Activated T-cell treated with anti-CD3 and anti-CD28 coated beads, Interleukin-2, amount 50 U/mL, for 4 hours (primary cell): ENCODE results near the gene GRIK2. TPM values are rescaled to one million over a fixed set of nuclear protein-coding genes. Genes with fewer than 3 reads are reported as not detected.

Experiments
- ATAC-seq, 2 donors: fragments of 200-7000 bp; cut with Tn5 transposase; one replicate each; pipeline ENCODE4 v1.10.0; 2021
- DNase-seq: peaks from one replicate; pipeline ENCODE4 v3.0.0-alpha.2; 2020
- H3K27me3 Mint-ChIP-seq: one replicate; pipeline ENCODE4 v1.8.0; 2021; ENCODE audit warnings: low read depth, mixed read lengths
- H3K36me3 Mint-ChIP-seq: one replicate; pipeline ENCODE4 v1.8.0; 2022; ENCODE audit warnings: mixed read lengths; ENCODE audit not compliant: insufficient read depth
- H3K4me1 Mint-ChIP-seq: one replicate; pipeline ENCODE4 v1.8.0; 2021; ENCODE audit warnings: low read depth, mixed read lengths
- H3K4me3 Mint-ChIP-seq: one replicate; pipeline ENCODE4 v1.8.0; 2021; ENCODE audit warnings: mild to moderate bottlenecking, moderate library complexity, mixed read lengths
- H3K9me3 Mint-ChIP-seq: one replicate; pipeline ENCODE4 v1.8.0; 2021; ENCODE audit warnings: mixed read lengths
- total RNA-seq, 3 donors: library from RNA; stranded (reverse); gene quantifications; one replicate each; pipeline ENCODE4 v1.2.1, GENCODE V29; 2021

The GRIK2 gene
- total RNA-seq, 3 donors from 2014 or later, result not detected

DNA sequence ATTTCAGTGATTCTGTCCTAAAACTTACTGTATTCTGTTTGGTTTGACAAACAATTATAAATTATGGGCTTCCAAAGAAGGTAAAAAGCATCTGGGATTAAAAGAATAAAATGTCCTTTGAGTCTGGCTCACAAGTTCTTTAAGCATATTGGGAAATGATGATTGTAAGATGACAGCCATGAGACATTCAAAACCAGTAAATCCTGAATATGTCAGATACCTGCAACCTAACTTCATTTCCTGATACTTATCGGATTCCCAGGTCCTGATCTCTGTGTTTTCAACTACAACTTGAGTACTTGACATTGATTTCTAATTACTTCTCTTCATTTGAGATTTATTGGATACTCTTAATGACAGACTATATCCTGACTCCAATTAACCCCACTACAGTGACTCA, 446.6 kb downstream of the GRIK2 start:
- no peak for ATAC-seq
- no peaks in the 10 kb centered on the region for H3K4me1 Mint-ChIP-seq
- DNase-seq, result no peak
- peaks cover 7% of the 10 kb centered on the region for H3K9me3 Mint-ChIP-seq
- H3K4me3 Mint-ChIP-seq, result no peak overlapping the region
- H3K27me3 Mint-ChIP-seq, result no peaks in the 10 kb centered on the region
- no peaks in the 10 kb centered on the region for H3K36me3 Mint-ChIP-seq

GRCh38 chr6:101845172-101845571, 451.7 kb downstream of the GRIK2 start:
- ATAC-seq, result no peak
- no peak for DNase-seq
- Mint-ChIP-seq H3K27me3 (no peaks in the 10 kb centered on the region), H3K36me3 (no peaks in the 10 kb centered on the region), H3K4me1 (no peaks in the 10 kb centered on the region), H3K4me3 (no peak overlapping the region), H3K9me3 (no peaks in the 10 kb centered on the region)

- no peak for ATAC-seq
- no peaks in the 10 kb centered on the region for H3K4me1 Mint-ChIP-seq
- H3K27me3 Mint-ChIP-seq, result no peaks in the 10 kb centered on the region
- H3K4me3 Mint-ChIP-seq, result no peak overlapping the region
- H3K36me3 Mint-ChIP-seq, result no peaks in the 10 kb centered on the region
- H3K9me3 Mint-ChIP-seq, result no peaks in the 10 kb centered on the region
- DNase-seq, result no peak
Observed at GRCh38 chr6:101845621-101846020, 452.1 kb downstream of the GRIK2 start.

GRCh38 chr6:101847690-101848089, 454.2 kb downstream of the GRIK2 start:
- Mint-ChIP-seq H3K27me3 (no peaks in the 10 kb centered on the region), H3K4me1 (no peaks in the 10 kb centered on the region), H3K36me3 (no peaks in the 10 kb centered on the region), H3K4me3 (no peak overlapping the region), H3K9me3 (no peaks in the 10 kb centered on the region)
- ATAC-seq (no peak), DNase-seq (no peak)

- H3K27me3 Mint-ChIP-seq, result no peaks in the 10 kb centered on the region
- H3K36me3 Mint-ChIP-seq, result no peaks in the 10 kb centered on the region
- DNase-seq (no peak), ATAC-seq (no peak)
- no peaks in the 10 kb centered on the region for H3K4me1 Mint-ChIP-seq
- no peak overlapping the region for H3K4me3 Mint-ChIP-seq
- H3K9me3 Mint-ChIP-seq, result no peaks in the 10 kb centered on the region
Observed at GRCh38 chr6:101851911-101852310, 458.4 kb downstream of the GRIK2 start.

DNA sequence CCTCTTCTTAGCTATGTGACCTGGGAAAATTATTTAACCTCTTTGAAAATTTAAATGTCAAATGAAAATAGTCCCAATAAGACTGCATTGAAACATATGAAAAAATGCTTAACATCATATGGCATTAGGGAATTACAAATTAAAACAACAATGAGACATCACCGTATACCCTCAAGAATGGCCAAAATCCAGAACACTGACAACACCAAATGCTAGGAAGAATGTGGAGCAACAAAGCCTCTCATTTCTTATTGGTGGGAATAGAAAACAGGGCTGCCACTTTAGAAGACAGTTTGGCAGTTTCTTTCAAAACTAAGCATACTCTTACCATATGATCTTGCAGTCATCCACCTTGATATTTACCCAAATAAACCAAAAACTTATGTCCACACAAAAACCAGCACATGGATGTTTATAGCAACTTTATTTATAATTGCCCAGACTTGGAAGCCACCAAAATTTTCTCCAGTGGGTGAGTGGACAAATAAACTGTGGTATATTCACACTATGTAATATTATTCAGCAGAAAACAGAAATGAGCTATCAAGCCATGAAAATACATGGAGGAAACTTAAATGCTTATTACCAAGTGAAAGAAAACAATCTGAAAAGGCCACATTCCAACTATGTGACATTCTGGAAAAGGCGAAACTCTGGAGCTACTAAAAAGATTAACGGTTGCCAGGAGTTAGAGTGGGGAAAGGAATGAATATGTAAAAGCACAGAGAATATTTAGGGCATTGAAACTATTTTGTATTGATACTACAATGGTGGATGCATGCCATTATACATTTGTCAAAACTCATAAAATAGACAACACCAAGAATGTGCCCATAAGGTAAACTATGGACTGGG, 459.9 kb downstream of the GRIK2 start:
- Mint-ChIP-seq H3K36me3 (no peaks in the 10 kb centered on the region), H3K4me1 (no peaks in the 10 kb centered on the region), H3K27me3 (no peaks in the 10 kb centered on the region), H3K9me3 (no peaks in the 10 kb centered on the region), H3K4me3 (no peak overlapping the region)
- DNase-seq (no peak), ATAC-seq (no peak)

- ATAC-seq, result no peak
- Mint-ChIP-seq H3K9me3 (peaks cover 4% of the 10 kb centered on the region), H3K27me3 (no peaks in the 10 kb centered on the region), H3K4me3 (no peak overlapping the region), H3K4me1 (no peaks in the 10 kb centered on the region), H3K36me3 (no peaks in the 10 kb centered on the region)
- DNase-seq, result no peak
Observed at GRCh38 chr6:101876431-101876830, 482.9 kb downstream of the GRIK2 start.

DNA sequence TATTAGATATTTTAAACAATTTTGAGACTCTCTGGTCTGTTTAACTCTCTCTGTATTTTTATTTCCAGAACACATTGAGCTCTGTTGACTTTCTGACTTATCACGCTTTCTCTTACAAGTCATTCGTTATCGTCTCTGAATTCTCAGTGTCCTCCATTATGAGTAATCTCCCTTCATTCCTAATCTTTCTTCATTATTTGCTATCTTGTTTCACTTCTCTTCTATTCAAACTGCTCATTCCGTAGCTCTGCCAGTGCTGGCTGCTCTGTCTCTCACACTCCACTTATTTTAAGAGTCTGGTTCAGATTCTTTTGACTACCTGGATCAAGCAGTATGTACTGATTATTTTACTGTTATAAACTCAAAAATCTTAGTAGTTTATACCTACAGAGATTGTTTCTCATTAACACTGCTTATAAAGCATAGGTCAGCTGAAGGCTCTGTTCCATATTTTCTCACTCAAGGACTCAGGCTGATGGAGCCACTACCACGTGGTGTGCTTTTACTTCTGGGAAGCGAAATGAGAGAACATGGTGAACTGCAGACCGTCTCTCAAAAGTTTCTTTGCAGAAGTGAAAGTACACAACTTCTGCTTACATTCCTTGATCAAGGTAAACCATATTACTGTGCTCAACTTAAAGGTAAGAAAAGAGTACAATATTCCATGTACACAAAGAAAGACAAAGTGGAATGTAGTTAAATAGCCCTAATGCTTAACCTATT, 485.2 kb downstream of the GRIK2 start:
- Mint-ChIP-seq H3K4me1 (no peaks in the 10 kb centered on the region), H3K9me3 (peaks cover 4% of the 10 kb centered on the region), H3K27me3 (no peaks in the 10 kb centered on the region), H3K4me3 (no peak overlapping the region), H3K36me3 (no peaks in the 10 kb centered on the region)
- DNase-seq (no peak), ATAC-seq (no peak)

GRCh38 chr6:101879782-101880181, 486.3 kb downstream of the GRIK2 start:
- ATAC-seq, result no peak
- Mint-ChIP-seq H3K9me3 (peaks cover 3% of the 10 kb centered on the region), H3K4me1 (no peaks in the 10 kb centered on the region), H3K27me3 (no peaks in the 10 kb centered on the region), H3K36me3 (no peaks in the 10 kb centered on the region), H3K4me3 (no peak overlapping the region)
- DNase-seq, result no peak

DNA sequence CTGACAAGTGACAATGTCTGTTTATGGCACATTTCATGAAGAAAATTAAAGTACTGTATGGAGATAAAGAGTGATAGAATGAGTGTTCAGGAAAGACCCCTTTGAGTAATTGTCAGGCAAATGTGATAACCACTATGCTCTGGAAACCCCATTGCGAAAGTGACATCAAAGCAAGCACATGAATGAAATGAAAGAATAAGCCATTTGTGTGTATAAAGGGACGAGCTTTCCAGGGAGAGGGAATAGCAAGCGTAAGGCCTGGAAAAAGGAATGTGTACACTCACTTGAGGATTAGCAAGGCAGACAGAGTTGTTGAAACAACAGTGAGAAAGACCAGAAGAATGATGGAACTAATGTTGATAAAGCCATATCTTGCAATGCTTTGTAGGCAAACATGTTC, 490.0 kb downstream of the GRIK2 start:
- ATAC-seq (no peak), DNase-seq (no peak)
- Mint-ChIP-seq H3K36me3 (no peaks in the 10 kb centered on the region), H3K4me3 (no peak overlapping the region), H3K4me1 (no peaks in the 10 kb centered on the region), H3K9me3 (peaks cover 7% of the 10 kb centered on the region), H3K27me3 (no peaks in the 10 kb centered on the region)

DNA sequence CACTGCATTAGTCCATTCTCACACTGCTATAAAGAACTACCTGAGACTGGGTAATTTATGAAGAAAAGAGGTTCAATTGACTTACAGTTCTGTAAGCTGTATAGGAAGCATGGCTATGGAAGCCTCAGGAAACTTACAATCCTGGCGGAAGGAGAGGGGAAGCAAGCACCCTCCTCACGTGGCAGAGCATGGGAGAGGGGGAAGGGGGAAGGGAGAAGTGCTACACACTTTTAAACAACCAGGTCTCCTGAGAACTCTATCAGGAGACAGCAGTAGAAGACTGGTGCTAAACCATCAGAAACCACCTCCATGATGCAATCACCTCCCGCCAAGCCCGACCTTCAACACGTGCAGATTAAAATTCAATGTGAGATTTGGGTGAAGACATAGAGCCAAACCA, 494.0 kb downstream of the GRIK2 start:
- Mint-ChIP-seq H3K36me3 (no peaks in the 10 kb centered on the region), H3K4me3 (no peak overlapping the region), H3K9me3 (peaks cover 7% of the 10 kb centered on the region), H3K4me1 (no peaks in the 10 kb centered on the region), H3K27me3 (no peaks in the 10 kb centered on the region)
- ATAC-seq (no peak), DNase-seq (no peak)

- ATAC-seq (no peak), DNase-seq (no peak)
- no peaks in the 10 kb centered on the region for H3K27me3 Mint-ChIP-seq
- no peaks in the 10 kb centered on the region for H3K4me1 Mint-ChIP-seq
- H3K4me3 Mint-ChIP-seq, result no peak overlapping the region
- H3K36me3 Mint-ChIP-seq, result no peaks in the 10 kb centered on the region
- H3K9me3 Mint-ChIP-seq, result no peaks in the 10 kb centered on the region
Observed at GRCh38 chr6:101907356-101908217, 514.1 kb downstream of the GRIK2 start.

GRCh38 chr6:101909366-101909765, 515.9 kb downstream of the GRIK2 start:
- Mint-ChIP-seq H3K4me3 (no peak overlapping the region), H3K9me3 (no peaks in the 10 kb centered on the region)

DNA sequence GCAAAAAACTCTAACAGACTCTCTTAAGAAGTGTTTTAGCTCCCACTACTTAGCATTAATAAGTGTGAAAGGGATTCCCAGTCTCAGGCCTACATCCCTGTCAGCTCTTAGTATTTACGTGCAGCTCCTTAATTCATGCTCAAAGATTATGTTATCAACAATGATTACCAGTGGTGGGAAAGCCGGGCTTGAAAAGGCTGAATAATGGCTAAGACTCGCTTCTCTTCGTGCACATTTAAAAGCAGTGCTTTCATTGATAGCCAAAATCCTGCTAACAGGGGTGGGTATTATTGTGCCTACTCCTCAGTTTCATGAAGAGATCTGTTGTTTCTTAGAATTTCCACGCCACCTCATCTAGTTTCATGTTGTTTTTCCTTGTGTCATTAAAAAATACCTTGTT, 518.8 kb downstream of the GRIK2 start:
- no peaks in the 10 kb centered on the region for H3K4me1 Mint-ChIP-seq
- ATAC-seq (no peak), DNase-seq (no peak)
- H3K4me3 Mint-ChIP-seq, result no peak overlapping the region
- H3K9me3 Mint-ChIP-seq, result no peaks in the 10 kb centered on the region
- no peaks in the 10 kb centered on the region for H3K36me3 Mint-ChIP-seq
- no peaks in the 10 kb centered on the region for H3K27me3 Mint-ChIP-seq

More at GRCh38 chr6:101909366-101909765, 515.9 kb downstream of the GRIK2 start:
- no peaks in the 10 kb centered on the region for H3K27me3 Mint-ChIP-seq
- H3K4me1 Mint-ChIP-seq, result no peaks in the 10 kb centered on the region
- DNase-seq (no peak), ATAC-seq (no peak)
- H3K36me3 Mint-ChIP-seq, result no peaks in the 10 kb centered on the region
